Measurements from ENCODE around the gene TRAPPC6A. TPM values are rescaled to one million over a fixed set of nuclear protein-coding genes. Genes with fewer than 3 reads are reported as not detected.

Gene TRAPPC6A
- total and polyA plus RNA-seq, 9 of the 15 experiments (the other 6 are each of a cell fraction or from before 2014, with no cell fraction given) = 0.82 to 23.6 (median 11.6) TPM

- Histone ChIP-seq H2AFZ (ENCODE audit: low read depth, low read length) (no peak overlapping the region), H3K9me3 (replicated peaks; ENCODE audit: control insufficient read depth, insufficient read depth, low read depth, low read length) (no peaks in the 10 kb centered on the region), H3K4me1 (replicated peaks in 1 of 2; ENCODE audit: control insufficient read depth in 2 of 2, insufficient read depth in 2 of 2, low read length in 2 of 2) (peaks cover 0 to 25% of the 10 kb centered on the region in 2 experiments; a peak in 2 of 5 replicates), H3K27me3 (ENCODE audit: control insufficient read depth in 2 of 2, insufficient read depth in 2 of 2, low read length in 2 of 2) (no peaks in the 10 kb centered on the region), H3K9me1 (ENCODE audit: control insufficient read depth, insufficient read depth, low read length) (no peaks in the 10 kb centered on the region), H4K20me1 (replicated peaks; ENCODE audit: control insufficient read depth, insufficient read depth, low read length) (no peaks in the 10 kb centered on the region), H3K4me3 (no peak overlapping the region), H3K36me3 (ENCODE audit: control insufficient read depth, insufficient read depth, low read length) (no peaks in the 10 kb centered on the region), H3K9ac (ENCODE audit: insufficient read depth in 1 of 2, low read depth in 2 of 2, low read length in 2 of 2) (peak overlapping the region in 1 of 2 experiments; percentile 52; a peak in 1 of 4 replicates), H3K4me2 (ENCODE audit: insufficient read depth, low read length) (no peak overlapping the region), H3K79me2 (ENCODE audit: control insufficient read depth, insufficient read depth, low read length) (no peaks in the 10 kb centered on the region), H3K27ac (ENCODE audit: extremely low read depth, low read depth, low read length) (no peak overlapping the region)
- no TSS peak for BruUV-seq (replicated peaks)
- intact Hi-C loops (cut with micrococcal nuclease) (no loop called here), in situ Hi-C loops (cut with MboI) (no loop called here)
- POLR2A ChIA-PET = no interaction called here
- no peak for TF ChIP-seq ZNF717 (CRISPR knock-in tag; IDR thresholded peaks at IDR 0.05)
- no peak for TF ChIP-seq NFATC3 (IDR thresholded peaks at IDR 0.05)
- TF ChIP-seq POLR2G (IDR thresholded peaks at IDR 0.05; ENCODE audit: low read depth, low read length) = 0 out of 2 replicates have a peak, but pooled peaks have one; percentile 21
- no peak for TF ChIP-seq ZNF77 (CRISPR knock-in tag; IDR thresholded peaks at IDR 0.05)
- TF ChIP-seq OTX1 (CRISPR knock-in tag; IDR thresholded peaks at IDR 0.05) = no peak
- ATAC-seq (no peak; the same call in 1 of the 3 replicates), FAIRE-seq (no peak), DNase-seq (ENCODE audit: extremely low read depth in 1 of 4, low spot score in 3 of 4) (peak in 2 of 4 experiments; percentile 38 to 52)
- CTCF ChIA-PET (ENCODE audit: low intra/inter-chr PET ratio) = interaction anchor here (0.7 kb wide), 1 partner anchor 1294 kb away, joined by 5 read pairs; no protein-coding TSS in a partner anchor
- 67% methylated on average over 13 of the region's 23 CpGs for WGBS (ENCODE audit: insufficient coverage, low coverage, missing lambda C conversion rate)
Measured at GRCh38 chr19:45213031-45213430, 35.0 kb upstream of the TRAPPC6A start.

DNA sequence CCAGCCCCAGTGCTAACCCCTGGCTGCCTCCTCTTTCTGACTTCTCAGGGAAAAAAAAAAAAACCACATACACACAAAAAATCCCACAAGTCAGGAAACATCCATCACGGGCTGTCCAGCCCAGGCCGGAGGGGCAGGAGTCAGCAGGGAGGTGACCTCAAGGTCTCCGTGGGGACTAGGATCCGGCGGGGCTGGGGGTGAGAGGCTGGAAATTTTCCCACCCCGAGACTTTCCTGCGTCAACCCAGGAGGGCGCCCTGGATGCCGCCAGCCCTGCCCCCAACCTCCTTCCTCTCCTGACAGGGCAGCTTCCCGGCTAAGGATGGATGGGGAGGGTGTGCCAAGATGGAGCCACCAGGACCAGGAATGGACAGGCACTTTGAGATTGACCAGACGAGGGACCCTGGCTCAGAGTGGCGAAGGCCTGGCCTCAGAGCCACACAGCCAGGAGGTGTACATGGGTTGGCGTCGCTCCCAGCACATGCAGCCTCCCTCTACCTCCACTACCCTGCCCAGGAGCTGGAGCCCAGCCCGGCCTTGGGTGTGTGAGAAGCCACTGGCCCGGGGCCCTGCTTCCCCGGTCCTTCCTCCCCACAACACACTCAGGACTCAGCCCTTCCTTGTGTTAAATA is 33.8 kb upstream of the TRAPPC6A start:
- no peak overlapping the region for H2AFZ ChIP-seq (ENCODE audit: low read depth, low read length)
- H4K20me1 ChIP-seq (replicated peaks; ENCODE audit: control insufficient read depth, insufficient read depth, low read length) = no peaks in the 10 kb centered on the region
- no peaks in the 10 kb centered on the region for H3K9me1 ChIP-seq (ENCODE audit: control insufficient read depth, insufficient read depth, low read length)
- peaks cover 0 to 19% of the 10 kb centered on the region in 2 experiments; a peak in 2 of 5 replicates for H3K4me1 ChIP-seq (replicated peaks in 1 of 2; ENCODE audit: control insufficient read depth in 2 of 2, insufficient read depth in 2 of 2, low read length in 2 of 2)
- CTCF ChIA-PET (ENCODE audit: low intra/inter-chr PET ratio) = no interaction called here
- intact Hi-C loops (cut with micrococcal nuclease) (no loop called here), in situ Hi-C loops (cut with MboI) (no loop called here)
- POLR2A ChIA-PET = interaction anchor here (1.3 kb wide), 1 partner anchor 38 kb away, joined by 3 read pairs; no protein-coding TSS in a partner anchor
- DNase-seq (ENCODE audit: extremely low read depth in 1 of 4, low spot score in 3 of 4) (peak in 1 of 4 experiments; percentile 9), FAIRE-seq (no peak), ATAC-seq (no peak)
- H3K4me2 ChIP-seq (ENCODE audit: insufficient read depth, low read length) = no peak overlapping the region
- no peaks in the 10 kb centered on the region for H3K79me2 ChIP-seq (ENCODE audit: control insufficient read depth, insufficient read depth, low read length)
- no peak overlapping the region for H3K4me3 ChIP-seq
- no peaks in the 10 kb centered on the region for H3K27me3 ChIP-seq (ENCODE audit: control insufficient read depth in 2 of 2, insufficient read depth in 2 of 2, low read length in 2 of 2)
- no peak overlapping the region for H3K27ac ChIP-seq (ENCODE audit: extremely low read depth, low read depth, low read length)
- H3K9ac ChIP-seq (ENCODE audit: insufficient read depth in 1 of 2, low read depth in 2 of 2, low read length in 2 of 2) = peak overlapping the region in 1 of 2 experiments; percentile 5; a peak in 1 of 4 replicates
- no peaks in the 10 kb centered on the region for H3K9me3 ChIP-seq (replicated peaks; ENCODE audit: control insufficient read depth, insufficient read depth, low read depth, low read length)
- TF ChIP-seq MEIS2 (IDR thresholded peaks at IDR 0.05; ENCODE audit: partially characterized antibody) = peak; percentile 22
- no peak for TF ChIP-seq SRSF9 (IDR thresholded peaks at IDR 0.05; ENCODE audit: borderline replicate concordance, low read depth, low read length)
- TF ChIP-seq POLR2G (IDR thresholded peaks at IDR 0.05; ENCODE audit: low read depth, low read length) = peak; percentile 32; the same call in 1 of the 2 replicates
- no peaks in the 10 kb centered on the region for H3K36me3 ChIP-seq (ENCODE audit: control insufficient read depth, insufficient read depth, low read length)
- 49% methylated on average over 12 of the region's 17 CpGs for WGBS (ENCODE audit: insufficient coverage, low coverage, missing lambda C conversion rate)
- BruUV-seq (replicated peaks) = no TSS peak

Measured in K562 (cell line).